Measurements from ENCODE around the gene NSMCE4A. TPM values are rescaled to one million over a fixed set of nuclear protein-coding genes. Genes with fewer than 3 reads are reported as not detected.

Gene NSMCE4A
- total RNA-seq, 1 experiment from 2014 or later, result 72.2 TPM

- no TSS peak for BruUV-seq (replicated peaks)
Measured at GRCh38 chr10:121988361-121989324, 13.6 kb upstream of the NSMCE4A start, which contains the start of gene TACC2. TSS of gene TACC2 (plus strand) at chr10:121989163. CDS start at chr10:122021982, 32,819 bp downstream.

GRCh38 chr10:121984463-121984862 is 9.4 kb upstream of the NSMCE4A start:
- no peak overlapping the region for H3K27ac ChIP-seq (ENCODE audit: low read length)
- CTCF ChIA-PET, result interaction anchor here (0.6 kb wide), 1 partner anchor 60 kb away, joined by 3 read pairs; no protein-coding TSS in a partner anchor

More at GRCh38 chr10:121988361-121989324, 13.6 kb upstream of the NSMCE4A start, which contains the start of gene TACC2:
- ATAC-seq, result no peak
- H3K4me1 ChIP-seq (ENCODE audit: control insufficient read depth, insufficient read depth, low read length), result no peaks in the 10 kb centered on the region
- H3K27me3 ChIP-seq (ENCODE audit: control insufficient read depth, insufficient read depth, low read length), result no peaks in the 10 kb centered on the region
- CTCF ChIA-PET, result interaction anchor here (0.6 kb wide), 1 partner anchor 127 kb away, joined by 9 read pairs; no protein-coding TSS in a partner anchor
- H3K36me3 ChIP-seq (ENCODE audit: control insufficient read depth, insufficient read depth, low read length), result no peaks in the 10 kb centered on the region
- TF ChIP-seq TCF7L2 (IDR thresholded peaks at IDR 0.05; ENCODE audit: low read depth, low read length) (no peak), SIN3A (IDR thresholded peaks at IDR 0.05; ENCODE audit: borderline replicate concordance, insufficient read depth, low read depth, low read length) (no peak), REST (IDR thresholded peaks at IDR 0.05; ENCODE audit: insufficient read depth in 1 of 2, low read depth in 2 of 2, low read length in 1 of 2) (no peak), POLR2AphosphoS5 (IDR thresholded peaks at IDR 0.05; ENCODE audit: low read depth, low read length) (no peak)
- TF ChIP-seq, protein P1, sequence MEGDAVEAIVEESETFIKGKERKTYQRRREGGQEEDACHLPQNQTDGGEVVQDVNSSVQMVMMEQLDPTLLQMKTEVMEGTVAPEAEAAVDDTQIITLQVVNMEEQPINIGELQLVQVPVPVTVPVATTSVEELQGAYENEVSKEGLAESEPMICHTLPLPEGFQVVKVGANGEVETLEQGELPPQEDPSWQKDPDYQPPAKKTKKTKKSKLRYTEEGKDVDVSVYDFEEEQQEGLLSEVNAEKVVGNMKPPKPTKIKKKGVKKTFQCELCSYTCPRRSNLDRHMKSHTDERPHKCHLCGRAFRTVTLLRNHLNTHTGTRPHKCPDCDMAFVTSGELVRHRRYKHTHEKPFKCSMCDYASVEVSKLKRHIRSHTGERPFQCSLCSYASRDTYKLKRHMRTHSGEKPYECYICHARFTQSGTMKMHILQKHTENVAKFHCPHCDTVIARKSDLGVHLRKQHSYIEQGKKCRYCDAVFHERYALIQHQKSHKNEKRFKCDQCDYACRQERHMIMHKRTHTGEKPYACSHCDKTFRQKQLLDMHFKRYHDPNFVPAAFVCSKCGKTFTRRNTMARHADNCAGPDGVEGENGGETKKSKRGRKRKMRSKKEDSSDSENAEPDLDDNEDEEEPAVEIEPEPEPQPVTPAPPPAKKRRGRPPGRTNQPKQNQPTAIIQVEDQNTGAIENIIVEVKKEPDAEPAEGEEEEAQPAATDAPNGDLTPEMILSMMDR (IDR thresholded peaks at IDR 0.05), result no peak
- no peak within 1 kb of the TSS for H3K27ac ChIP-seq (ENCODE audit: low read length)
- in situ Hi-C loops (cut with HindIII; ENCODE audit: low pct_unique_long_range_greater_than_20kb, low sequenced_read_pairs), result no loop called here
- peak within 1 kb of the TSS in 1 of 2 experiments; percentile 13; a peak in 1 of 4 replicates for H3K4me3 ChIP-seq (ENCODE audit: low read depth in 2 of 2, low read length in 2 of 2)
- H3K9me3 ChIP-seq (ENCODE audit: control insufficient read depth, insufficient read depth, low read depth, low read length), result peaks cover 10% of the 10 kb centered on the region; the same call in 1 of the 2 replicates
- no peak for DNase-seq (ENCODE audit: low read depth, low spot score)
- POLR2A ChIA-PET, result no interaction called here
- intact Hi-C loops (cut with micrococcal nuclease; ENCODE audit: unreplicated experiment), result no loop called here

More at GRCh38 chr10:121984463-121984862, 9.4 kb upstream of the NSMCE4A start:
- POLR2A ChIA-PET, result no interaction called here
- ATAC-seq (no peak), DNase-seq (ENCODE audit: low read depth, low spot score) (no peak)
- intact Hi-C loops (cut with micrococcal nuclease; ENCODE audit: unreplicated experiment), result no loop called here
- BruUV-seq (replicated peaks), result no TSS peak
- no peak for TF ChIP-seq SIN3A (IDR thresholded peaks at IDR 0.05; ENCODE audit: borderline replicate concordance, insufficient read depth, low read depth, low read length)
- TF ChIP-seq TCF7L2 (IDR thresholded peaks at IDR 0.05; ENCODE audit: low read depth, low read length), result no peak
- no peak for TF ChIP-seq REST (IDR thresholded peaks at IDR 0.05; ENCODE audit: insufficient read depth in 1 of 2, low read depth in 2 of 2, low read length in 1 of 2)
- TF ChIP-seq, protein P1 (IDR thresholded peaks at IDR 0.05), result no peak
- no peak for TF ChIP-seq POLR2AphosphoS5 (IDR thresholded peaks at IDR 0.05; ENCODE audit: low read depth, low read length)
- in situ Hi-C loops (cut with HindIII; ENCODE audit: low pct_unique_long_range_greater_than_20kb, low sequenced_read_pairs), result no loop called here
- no peaks in the 10 kb centered on the region for H3K27me3 ChIP-seq (ENCODE audit: control insufficient read depth, insufficient read depth, low read length)
- H3K36me3 ChIP-seq (ENCODE audit: control insufficient read depth, insufficient read depth, low read length), result no peaks in the 10 kb centered on the region
- H3K9me3 ChIP-seq (ENCODE audit: control insufficient read depth, insufficient read depth, low read depth, low read length), result peaks cover 10% of the 10 kb centered on the region; the same call in 1 of the 2 replicates
- no peak overlapping the region for H3K4me3 ChIP-seq (ENCODE audit: low read depth in 2 of 2, low read length in 2 of 2)
- no peaks in the 10 kb centered on the region for H3K4me1 ChIP-seq (ENCODE audit: control insufficient read depth, insufficient read depth, low read length)
